ENCODE data around the gene CHKA.

CHKA gene

DNA sequence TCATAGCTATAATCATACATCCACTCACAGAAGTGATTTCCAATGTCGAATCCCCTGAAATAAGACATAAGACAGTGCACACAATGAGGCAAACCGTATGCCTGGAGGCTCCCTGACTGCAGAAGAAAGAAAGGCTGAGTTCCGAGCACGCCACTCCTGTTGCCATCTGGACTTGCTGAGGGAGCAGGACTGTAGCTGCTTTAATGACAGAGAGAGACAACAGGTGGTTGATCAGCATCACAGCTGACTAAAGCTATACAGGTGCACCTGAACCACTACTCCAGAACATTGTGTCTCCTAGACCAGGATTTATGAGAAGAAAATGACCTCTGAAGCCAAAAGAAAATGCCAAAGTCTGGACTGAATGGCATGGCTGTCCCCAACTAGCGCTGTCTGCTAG is 55.3 kb downstream of the CHKA start:
- no peaks in the 10 kb centered on the region for H3K36me3 ChIP-seq (ENCODE audit: control insufficient read depth, insufficient read depth, low read length)
- H3K27ac ChIP-seq, result no peak overlapping the region
- H3K79me2 ChIP-seq, result no peaks in the 10 kb centered on the region
- no peaks in the 10 kb centered on the region for H3K4me1 ChIP-seq
- TF ChIP-seq, protein P1, sequence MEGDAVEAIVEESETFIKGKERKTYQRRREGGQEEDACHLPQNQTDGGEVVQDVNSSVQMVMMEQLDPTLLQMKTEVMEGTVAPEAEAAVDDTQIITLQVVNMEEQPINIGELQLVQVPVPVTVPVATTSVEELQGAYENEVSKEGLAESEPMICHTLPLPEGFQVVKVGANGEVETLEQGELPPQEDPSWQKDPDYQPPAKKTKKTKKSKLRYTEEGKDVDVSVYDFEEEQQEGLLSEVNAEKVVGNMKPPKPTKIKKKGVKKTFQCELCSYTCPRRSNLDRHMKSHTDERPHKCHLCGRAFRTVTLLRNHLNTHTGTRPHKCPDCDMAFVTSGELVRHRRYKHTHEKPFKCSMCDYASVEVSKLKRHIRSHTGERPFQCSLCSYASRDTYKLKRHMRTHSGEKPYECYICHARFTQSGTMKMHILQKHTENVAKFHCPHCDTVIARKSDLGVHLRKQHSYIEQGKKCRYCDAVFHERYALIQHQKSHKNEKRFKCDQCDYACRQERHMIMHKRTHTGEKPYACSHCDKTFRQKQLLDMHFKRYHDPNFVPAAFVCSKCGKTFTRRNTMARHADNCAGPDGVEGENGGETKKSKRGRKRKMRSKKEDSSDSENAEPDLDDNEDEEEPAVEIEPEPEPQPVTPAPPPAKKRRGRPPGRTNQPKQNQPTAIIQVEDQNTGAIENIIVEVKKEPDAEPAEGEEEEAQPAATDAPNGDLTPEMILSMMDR (IDR thresholded peaks at IDR 0.05), result no peak
- no peak overlapping the region for H2AFZ ChIP-seq
- no peaks in the 10 kb centered on the region for H3K27me3 ChIP-seq (ENCODE audit: control insufficient read depth, insufficient read depth, low read length)
- no peak overlapping the region for H3K4me3 ChIP-seq (ENCODE audit: low read depth, low read length)
- H3K4me2 ChIP-seq (ENCODE audit: low read length), result no peak overlapping the region
- H3K9me3 ChIP-seq (ENCODE audit: control insufficient read depth, low read length), result no peaks in the 10 kb centered on the region
- H3K9ac ChIP-seq, result no peak overlapping the region

DNA sequence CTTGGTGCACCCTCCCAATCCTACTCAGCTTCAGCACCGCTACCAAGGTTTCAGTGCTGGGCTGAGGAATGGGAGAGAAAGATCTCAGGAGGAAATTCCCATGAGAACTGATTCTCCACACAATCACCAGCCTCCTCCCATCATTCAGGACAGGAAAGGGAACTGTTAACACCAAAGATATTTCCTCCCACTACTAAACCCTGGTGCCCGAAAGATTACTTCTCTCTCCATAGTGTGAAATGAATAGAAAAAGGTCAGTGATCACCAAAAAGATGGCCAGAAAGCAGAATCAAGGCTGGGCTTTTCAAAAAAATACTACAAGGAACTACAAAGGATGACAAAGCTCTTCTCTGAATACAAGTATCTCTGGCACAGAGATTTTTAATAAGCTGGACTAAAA is 56.3 kb downstream of the CHKA start:
- TF ChIP-seq, protein P1 (IDR thresholded peaks at IDR 0.05), result no peak
- Histone ChIP-seq H3K4me3 (ENCODE audit: low read depth, low read length) (no peak overlapping the region), H2AFZ (no peak overlapping the region), H3K4me1 (no peaks in the 10 kb centered on the region), H3K9ac (no peak overlapping the region), H3K79me2 (no peaks in the 10 kb centered on the region), H3K36me3 (ENCODE audit: control insufficient read depth, insufficient read depth, low read length) (no peaks in the 10 kb centered on the region), H3K4me2 (ENCODE audit: low read length) (no peak overlapping the region), H3K27me3 (ENCODE audit: control insufficient read depth, insufficient read depth, low read length) (no peaks in the 10 kb centered on the region), H3K27ac (no peak overlapping the region), H3K9me3 (ENCODE audit: control insufficient read depth, low read length) (no peaks in the 10 kb centered on the region)

DNA sequence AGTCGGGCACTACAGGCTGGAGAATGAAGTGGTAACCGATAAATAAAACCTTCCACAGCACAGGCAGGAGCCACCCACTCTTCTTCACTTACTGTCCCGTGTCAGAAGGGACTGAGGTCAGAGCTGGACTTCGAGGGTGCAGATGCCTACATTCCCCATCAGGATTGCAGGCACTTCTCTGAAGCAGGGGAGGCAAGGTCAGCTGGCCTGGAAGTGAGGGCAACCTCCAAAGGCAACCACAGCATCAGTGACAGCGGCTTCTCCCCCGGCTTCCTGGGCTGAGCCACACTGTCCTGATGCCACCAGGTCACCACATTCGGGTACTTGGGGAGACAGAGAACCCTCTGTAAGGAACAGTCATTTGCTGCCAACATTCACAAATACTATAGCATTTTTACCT is 59.7 kb downstream of the CHKA start:
- H3K9ac ChIP-seq, result no peak overlapping the region

DNA sequence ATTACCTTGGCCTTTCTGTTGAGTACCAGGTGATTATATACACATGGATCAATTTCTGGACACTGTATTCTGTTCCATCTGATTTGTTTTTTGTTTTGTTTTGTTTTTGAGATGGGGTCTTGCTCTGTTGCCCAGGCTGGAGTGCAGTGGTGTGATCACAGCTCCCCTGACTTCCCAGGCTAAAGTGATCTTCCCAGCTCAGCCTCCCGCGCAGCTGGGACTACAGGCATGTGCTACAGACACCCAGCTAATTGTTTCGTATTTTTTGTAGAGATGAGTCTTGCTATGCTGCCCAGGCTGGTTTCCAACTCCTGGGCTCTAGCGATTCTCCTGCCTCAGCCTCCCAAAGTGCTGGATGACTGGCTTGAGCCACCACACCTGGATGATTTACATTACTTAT is 63.4 kb downstream of the CHKA start:
- H3K36me3 ChIP-seq (ENCODE audit: control insufficient read depth, insufficient read depth, low read length), result no peaks in the 10 kb centered on the region
- no peak overlapping the region for H2AFZ ChIP-seq
- H3K9me3 ChIP-seq (ENCODE audit: control insufficient read depth, low read length), result no peaks in the 10 kb centered on the region
- H3K79me2 ChIP-seq, result no peaks in the 10 kb centered on the region
- H3K9ac ChIP-seq, result no peak overlapping the region
- H3K4me1 ChIP-seq, result no peaks in the 10 kb centered on the region
- no peak overlapping the region for H3K27ac ChIP-seq
- H3K4me2 ChIP-seq (ENCODE audit: low read length), result no peak overlapping the region
- H3K4me3 ChIP-seq (ENCODE audit: low read depth, low read length), result no peak overlapping the region
- TF ChIP-seq, protein P1 (IDR thresholded peaks at IDR 0.05), result no peak
- H3K27me3 ChIP-seq (ENCODE audit: control insufficient read depth, insufficient read depth, low read length), result no peaks in the 10 kb centered on the region

More for the DNA sequence above, 59.7 kb downstream of the CHKA start:
- H3K4me3 ChIP-seq (ENCODE audit: low read depth, low read length), result no peak overlapping the region
- H3K4me2 ChIP-seq (ENCODE audit: low read length), result no peak overlapping the region
- no peak overlapping the region for H3K27ac ChIP-seq
- H3K4me1 ChIP-seq, result no peaks in the 10 kb centered on the region
- no peaks in the 10 kb centered on the region for H3K36me3 ChIP-seq (ENCODE audit: control insufficient read depth, insufficient read depth, low read length)
- H3K27me3 ChIP-seq (ENCODE audit: control insufficient read depth, insufficient read depth, low read length), result no peaks in the 10 kb centered on the region
- no peaks in the 10 kb centered on the region for H3K9me3 ChIP-seq (ENCODE audit: control insufficient read depth, low read length)
- H2AFZ ChIP-seq, result no peak overlapping the region
- TF ChIP-seq, protein P1 (IDR thresholded peaks at IDR 0.05), result no peak
- no peaks in the 10 kb centered on the region for H3K79me2 ChIP-seq
